Motor neuron (in vitro differentiated cells): Measurements from ENCODE around the gene SAFB. TPM values are rescaled to one million over a fixed set of nuclear protein-coding genes. Genes with fewer than 3 reads are reported as not detected.

Source experiments
- ATAC-seq, 8 experiments: fragments of 200-7000 bp; cut with Tn5 transposase; replicated peaks in 6 of 8; 2 replicates each; pipeline ENCODE4 v1.8.0; 2021; ENCODE audit warnings: mild to moderate bottlenecking in 8 of 8, moderate library complexity in 8 of 8
- H3K27ac ChIP-seq, 2 donors: fragments of 250-450 bp; sonication (Bioruptor Pico); 2 replicates each; pipeline ENCODE4 v1.9.0; 2021; ENCODE audit warnings: antibody characterized with exemption in 2 of 2, mild to moderate bottlenecking in 2 of 2, moderate library complexity in 1 of 2
- H3K4me1 ChIP-seq, 2 donors: fragments of 250-450 bp; sonication (Bioruptor Pico); replicated peaks in 1 of 2; 2 replicates each; pipeline ENCODE4 v1.6.1; 2021; ENCODE audit warnings: antibody characterized with exemption in 2 of 2, mild to moderate bottlenecking in 2 of 2, moderate library complexity in 1 of 2
- H3K4me3 ChIP-seq, 5 donors: fragments of 250-450 bp; sonication (Bioruptor Pico); 2 replicates each; pipeline ENCODE4 v1.9.0; 2021; ENCODE audit warnings: antibody characterized with exemption in 5 of 5, mild to moderate bottlenecking in 5 of 5, moderate library complexity in 4 of 5
- WGBS, 10 experiments: fragments of 450-650 bp; shearing (Covaris generic); methylation state at CpG; one replicate each; pipeline ENCODE4 v1.0.0; 2022; 5-methylcytosine and 5-hydroxymethylcytosine counted together
- in situ Hi-C, 9 experiments: fragments of 400-800 bp; cut with MboI; loops; one replicate each; pipeline ENCODE4 v1.15.0; 2021; ENCODE audit warnings: low sequenced_read_pairs in 9 of 9, low pct_unique_long_range_greater_than_20kb in 2 of 9; ENCODE audit not compliant: unreplicated experiment in 9 of 9
- total RNA-seq, 8 experiments: library from RNA; unstranded; fragments of 300-600 nt; gene quantifications; 2 replicates each; pipeline versions ENCODE4 v1.2.3 to v1.2.4, GENCODE V29; 2022

The SAFB gene
- total RNA-seq, 8 experiments from 2014 or later: 37.2 to 144 (median 73.5) TPM

DNA sequence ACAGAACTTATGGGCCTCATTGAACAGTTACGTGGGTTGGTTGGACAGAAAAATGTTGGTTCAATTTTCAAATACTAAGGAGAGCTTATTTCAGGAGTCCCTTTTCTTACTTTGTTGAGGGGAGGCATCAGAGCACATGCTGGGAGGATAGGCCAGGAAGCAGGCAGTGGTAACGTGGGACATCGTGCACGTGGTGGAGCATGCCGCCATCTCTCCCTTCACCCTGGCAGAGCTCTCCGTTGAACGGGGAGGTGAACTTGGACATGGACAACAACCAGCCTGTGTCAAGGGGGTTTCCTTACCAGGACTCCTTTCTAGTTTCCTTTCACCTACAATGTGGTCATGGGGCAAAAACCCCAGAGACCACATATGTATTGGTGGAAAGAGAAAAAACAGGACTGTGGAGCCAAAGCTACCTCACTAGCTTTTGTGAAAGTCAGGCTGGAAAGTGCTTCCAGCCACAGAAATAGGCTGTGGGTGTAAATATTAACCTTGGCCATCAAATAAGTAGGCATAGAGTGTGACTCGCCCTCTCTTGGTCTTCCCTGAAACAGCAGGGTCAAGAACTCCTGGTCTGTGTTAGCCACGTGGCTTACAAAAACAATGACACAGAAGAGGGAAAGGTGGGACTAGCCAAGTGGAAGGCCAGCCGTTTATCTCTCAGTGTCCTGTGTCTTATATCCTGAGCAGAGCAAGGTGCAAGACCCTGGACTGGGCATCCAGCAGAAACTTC, 43.1 kb downstream of the SAFB start:
- H3K4me3 ChIP-seq: no peak overlapping the region
- 46 to 100% (median 82%) methylated on average over 1 to 10 of the region's 10 CpGs; no CpG with 5 or more reads in 1 of the 10 experiments for WGBS, 10 experiments
- no peaks in the 10 kb centered on the region for H3K4me1 ChIP-seq
- ATAC-seq: peak in 3 of 8 experiments; percentile 16 to 66 (median 49)
- in situ Hi-C loops: no loop called here
- no peak overlapping the region for H3K27ac ChIP-seq

DNA sequence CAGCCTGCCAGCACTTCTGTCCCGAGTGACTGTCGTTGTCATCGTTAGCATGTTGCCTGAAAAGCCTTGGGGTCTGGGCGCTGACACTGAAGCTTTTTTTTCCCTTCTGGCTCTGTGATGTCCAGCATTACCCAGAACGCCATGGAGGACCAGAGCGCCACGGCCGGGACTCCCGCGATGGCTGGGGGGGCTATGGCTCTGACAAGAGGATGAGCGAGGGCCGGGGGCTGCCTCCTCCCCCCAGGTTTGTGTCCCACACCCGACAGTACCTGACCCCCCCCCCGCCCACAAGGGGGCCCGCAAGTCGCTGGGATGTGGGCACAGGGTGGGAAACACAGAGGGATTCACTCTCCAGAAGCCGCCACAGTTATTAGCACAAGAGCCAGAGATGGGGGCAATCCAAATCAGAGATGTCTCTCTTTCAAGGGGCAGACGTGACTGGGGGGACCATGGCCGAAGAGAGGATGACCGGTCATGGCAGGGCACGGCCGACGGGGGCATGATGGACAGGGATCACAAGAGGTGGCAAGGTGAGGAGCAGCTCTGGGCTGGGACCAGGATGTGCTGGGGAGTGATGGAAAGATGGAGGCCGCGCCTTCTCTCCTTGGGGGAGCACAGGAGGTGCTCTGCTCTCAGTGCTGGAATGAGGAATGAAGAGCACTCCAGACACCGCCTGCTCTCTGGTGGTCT, 44.2 kb downstream of the SAFB start:
- in situ Hi-C loops: no loop called here
- 70 to 96% (median 93%) methylated on average over 2 to 5 of the region's 26 CpGs; no CpG with 5 or more reads in 7 of the 10 experiments for WGBS, 10 experiments
- peak in 4 of 8 experiments; percentile 13 to 31 (median 22) for ATAC-seq

DNA sequence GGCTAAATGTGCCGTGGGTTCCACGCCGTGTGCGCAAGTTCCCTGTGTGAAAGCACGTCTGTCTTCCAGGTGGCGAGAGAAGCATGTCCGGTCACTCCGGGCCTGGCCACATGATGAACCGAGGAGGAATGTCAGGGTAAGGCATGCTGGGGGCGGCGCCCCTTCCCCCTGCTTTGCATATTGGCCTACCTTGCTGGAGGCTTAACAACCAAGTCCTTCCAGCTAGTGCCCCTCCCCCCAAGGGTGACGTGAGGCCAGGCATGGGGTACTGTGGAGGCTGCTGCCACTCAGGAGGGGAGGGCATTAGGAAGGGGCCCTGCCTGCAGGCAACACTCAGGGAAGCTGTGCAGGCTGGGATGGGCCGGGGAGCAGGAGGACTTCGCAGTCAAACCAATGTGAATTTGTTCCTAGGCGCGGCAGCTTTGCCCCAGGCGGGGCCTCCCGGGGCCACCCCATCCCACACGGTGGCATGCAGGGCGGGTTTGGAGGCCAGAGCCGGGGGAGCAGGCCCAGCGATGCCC, 44.9 kb downstream of the SAFB start:
- no peak overlapping the region for H3K4me3 ChIP-seq
- in situ Hi-C loops: no loop called here
- no peak overlapping the region for H3K27ac ChIP-seq
- H3K4me1 ChIP-seq: no peaks in the 10 kb centered on the region
- ATAC-seq: peak; percentile 23 to 68 (median 44)
- 57 to 93% (median 83%) methylated on average over 3 to 11 of the region's 22 CpGs; no CpG with 5 or more reads in 4 of the 10 experiments for WGBS, 10 experiments

More for the DNA sequence above, 44.2 kb downstream of the SAFB start:
- Histone ChIP-seq H3K4me3 (no peak overlapping the region), H3K4me1 (no peaks in the 10 kb centered on the region), H3K27ac (no peak overlapping the region)

DNA sequence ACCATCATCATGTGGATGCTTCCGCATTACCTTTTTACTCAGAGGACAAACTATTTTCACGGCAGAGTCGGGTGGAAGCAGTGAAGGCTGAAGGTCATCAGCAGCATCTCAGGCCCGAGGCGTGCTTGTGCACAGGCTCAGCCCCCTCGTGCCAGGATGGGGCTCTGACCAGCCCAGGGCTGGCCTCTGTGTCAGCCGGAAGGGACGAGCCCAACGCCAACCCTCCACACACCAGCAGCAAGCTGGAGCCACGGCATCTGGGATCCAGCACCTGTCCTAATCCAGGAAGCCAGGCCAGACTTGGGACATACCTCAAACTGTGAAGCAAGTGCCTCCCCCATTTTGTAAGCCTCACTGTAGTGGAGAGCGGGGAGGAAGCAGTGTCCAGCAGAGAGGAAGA, 46.3 kb downstream of the SAFB start:
- in situ Hi-C loops: no loop called here
- peak in 2 of 8 experiments; percentile 8 to 15 for ATAC-seq
- Histone ChIP-seq H3K4me1 (no peaks in the 10 kb centered on the region), H3K27ac (no peak overlapping the region), H3K4me3 (no peak overlapping the region)
- 60 to 100% (median 96%) methylated on average over 1 to 6 of the region's 11 CpGs; no CpG with 5 or more reads in 5 of the 10 experiments for WGBS, 10 experiments

DNA sequence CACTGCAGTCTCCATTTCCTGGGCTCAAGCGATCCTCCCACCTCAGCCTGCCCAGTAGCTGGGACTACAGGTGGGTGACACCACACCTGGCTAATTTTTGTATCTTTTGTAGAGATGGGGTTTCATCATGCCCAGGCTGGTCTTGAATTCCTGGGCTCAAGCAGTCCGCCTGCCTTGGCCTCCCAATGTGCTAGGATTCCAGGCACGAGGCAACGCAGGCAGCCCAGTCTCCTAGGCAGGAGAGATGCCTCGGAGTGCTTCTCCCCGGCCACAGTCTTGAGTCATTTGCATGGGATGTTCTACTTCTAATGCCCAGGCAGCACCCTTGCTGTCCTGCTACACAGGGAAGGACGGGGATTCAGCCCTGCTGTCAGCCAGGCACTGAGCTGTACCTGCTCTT, 48.7 kb downstream of the SAFB start:
- 92% methylated on average over 4 of the region's 7 CpGs; no CpG with 5 or more reads in 8 of the 10 experiments for WGBS, 10 experiments
- in situ Hi-C loops: no loop called here
- H3K4me1 ChIP-seq: no peaks in the 10 kb centered on the region

DNA sequence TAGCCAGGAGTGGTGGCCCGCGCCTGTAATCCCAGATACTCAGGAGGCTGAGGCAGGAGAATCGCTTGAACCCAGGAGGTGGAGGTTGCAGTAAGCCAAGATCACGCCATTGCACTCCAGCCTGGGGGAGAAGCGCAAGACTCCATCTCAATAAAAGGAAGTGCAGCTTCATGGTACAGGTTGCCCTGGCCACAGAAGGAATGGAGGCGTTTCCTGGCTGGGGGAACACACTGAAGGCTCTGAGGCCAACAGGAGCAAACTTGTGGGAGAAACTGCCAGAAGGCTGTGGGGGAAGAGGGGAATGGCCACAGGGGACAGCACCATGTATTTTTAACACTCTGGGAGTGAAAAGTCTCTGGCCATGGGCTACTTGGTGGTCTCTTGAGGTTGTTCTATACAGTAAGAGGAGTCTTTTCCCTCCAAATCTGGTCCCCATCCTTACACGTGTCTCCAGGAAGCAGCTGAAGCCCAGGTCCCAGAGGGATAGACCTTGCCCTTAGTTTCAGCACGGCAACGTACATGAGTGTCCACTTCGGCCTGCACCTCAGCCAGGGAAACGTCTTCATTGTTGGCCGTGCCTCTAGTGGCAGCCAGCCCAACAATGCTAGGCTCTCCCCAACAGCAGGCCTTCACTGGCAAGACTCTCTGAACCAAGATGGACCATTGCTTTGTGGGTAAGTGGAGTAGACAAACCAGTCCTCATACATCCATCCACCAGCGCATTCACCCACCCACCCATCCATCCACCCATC, 50.0 kb downstream of the SAFB start:
- Histone ChIP-seq H3K4me3 (no peak overlapping the region), H3K4me1 (no peaks in the 10 kb centered on the region), H3K27ac (no peak overlapping the region)
- in situ Hi-C loops: no loop called here
- WGBS, 10 experiments: 83 to 100% (median 96%) methylated on average over 1 to 7 of the region's 13 CpGs; no CpG with 5 or more reads in 2 of the 10 experiments
- no peak for ATAC-seq

More for the DNA sequence above, 48.7 kb downstream of the SAFB start:
- Histone ChIP-seq H3K27ac (no peak overlapping the region), H3K4me3 (no peak overlapping the region)
- no peak for ATAC-seq

DNA sequence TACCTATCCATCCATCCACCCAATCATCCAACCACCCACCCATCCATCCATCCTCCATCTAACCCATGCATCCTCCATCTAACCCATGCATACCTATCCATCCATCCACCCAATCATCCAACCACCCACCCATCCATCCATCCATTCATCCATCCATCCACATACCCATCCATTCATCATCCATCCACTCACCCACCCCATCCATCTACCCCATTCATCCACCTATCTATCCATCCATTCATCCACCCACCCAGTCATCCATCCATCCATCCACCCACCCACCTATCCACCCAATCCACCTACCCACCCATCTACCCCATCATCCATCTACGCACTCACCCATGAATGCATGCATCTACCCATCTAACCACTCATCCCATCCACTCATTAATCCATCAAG, 50.9 kb downstream of the SAFB start:
- WGBS, 10 experiments: 100% methylated on average over 1 of the region's 1 CpG; no CpG with 5 or more reads in 9 of the 10 experiments
- ATAC-seq: no peak
- H3K4me1 ChIP-seq: no peaks in the 10 kb centered on the region
- H3K27ac ChIP-seq: no peak overlapping the region
- in situ Hi-C loops: no loop called here
- H3K4me3 ChIP-seq: no peak overlapping the region

DNA sequence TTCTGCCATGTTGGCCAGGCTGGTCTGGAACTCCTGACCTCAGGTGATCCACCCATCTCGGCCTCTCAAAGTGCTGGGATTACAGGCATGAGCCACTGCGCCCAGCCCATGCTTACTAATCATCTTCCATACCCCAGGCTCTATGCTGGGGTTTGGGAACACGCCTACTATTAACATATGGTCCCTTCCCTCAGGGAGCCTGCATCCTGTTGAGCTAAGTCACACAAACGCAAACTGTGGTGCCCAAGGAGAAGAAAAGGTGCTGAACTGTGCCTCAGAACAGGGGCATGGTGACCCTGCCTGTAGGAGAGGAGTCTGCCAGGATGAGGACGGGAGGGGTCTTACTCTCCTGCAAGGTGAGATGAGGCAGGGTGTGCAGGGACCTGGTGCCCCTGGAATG, 51.8 kb downstream of the SAFB start:
- no peak overlapping the region for H3K27ac ChIP-seq
- in situ Hi-C loops: no loop called here
- WGBS, 10 experiments: 0 to 100% (median 84%) methylated on average over 1 to 4 of the region's 5 CpGs; no CpG with 5 or more reads in 2 of the 10 experiments
- peak in 3 of 8 experiments; percentile 92 to 93 (median 92) for ATAC-seq
- no peak overlapping the region for H3K4me3 ChIP-seq
- H3K4me1 ChIP-seq: peaks cover 3 to 6% of the 10 kb centered on the region in 2 donors

DNA sequence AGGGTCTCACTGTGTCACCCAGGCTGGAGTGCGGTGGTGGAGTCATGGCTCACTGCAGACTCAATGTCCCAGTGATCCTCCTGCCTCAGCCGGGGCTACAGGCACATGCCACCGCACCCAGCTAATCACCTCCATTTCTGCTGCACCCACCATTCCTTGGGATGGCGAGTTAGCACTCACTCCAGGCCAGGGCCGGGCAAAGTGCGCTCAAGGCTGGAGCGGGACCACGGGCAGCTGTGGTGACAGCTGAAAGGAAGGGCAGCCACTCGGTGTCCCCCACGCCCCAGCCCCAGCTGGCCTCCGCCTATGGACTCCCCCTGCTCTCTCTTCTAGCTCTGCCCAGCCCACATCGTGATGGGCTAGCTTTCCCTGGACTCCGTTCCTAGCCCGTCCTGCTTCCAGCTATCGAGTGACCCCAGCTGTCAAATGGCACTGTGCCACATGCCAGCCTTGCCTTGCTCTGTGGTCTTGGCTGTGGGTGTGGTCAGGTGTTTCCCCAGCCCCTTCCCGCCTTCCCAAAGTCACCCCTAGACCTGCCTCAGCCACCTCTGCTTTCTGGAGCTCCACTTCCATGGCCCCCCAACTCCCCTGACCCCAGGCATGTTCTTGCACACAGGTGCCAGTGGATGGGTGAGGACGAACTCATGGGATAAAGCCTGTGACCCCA, 53.4 kb downstream of the SAFB start:
- peaks cover 3 to 6% of the 10 kb centered on the region in 2 donors for H3K4me1 ChIP-seq
- WGBS, 10 experiments: 82 to 100% (median 100%) methylated on average over 1 to 6 of the region's 17 CpGs; no CpG with 5 or more reads in 7 of the 10 experiments
- no peak for ATAC-seq
- no peak overlapping the region for H3K4me3 ChIP-seq
- no peak overlapping the region for H3K27ac ChIP-seq
- in situ Hi-C loops: no loop called here

DNA sequence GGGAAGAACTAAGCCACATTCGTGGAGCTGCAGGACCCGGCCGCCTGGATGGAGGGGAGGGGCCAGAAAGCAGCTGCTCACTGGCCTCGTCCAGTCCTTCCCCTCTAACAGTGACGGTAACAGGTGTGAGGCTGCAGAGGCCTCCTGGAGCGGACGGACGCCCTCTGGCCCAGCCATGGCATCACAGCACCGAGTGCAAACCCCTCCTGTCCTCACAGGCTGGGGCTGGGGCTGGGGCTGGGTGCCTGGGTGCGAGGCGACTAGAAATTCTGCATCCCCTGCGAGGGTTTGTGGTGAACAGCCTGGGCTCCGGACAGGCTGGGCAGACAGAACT, 53.9 kb downstream of the SAFB start:
- Histone ChIP-seq H3K27ac (no peak overlapping the region), H3K4me1 (peaks cover 4 to 10% of the 10 kb centered on the region in 2 donors), H3K4me3 (no peak overlapping the region)
- WGBS, 10 experiments: 56 to 100% methylated on average over 1 to 3 of the region's 13 CpGs; no CpG with 5 or more reads in 8 of the 10 experiments
- in situ Hi-C loops: no loop called here
- no peak for ATAC-seq

DNA sequence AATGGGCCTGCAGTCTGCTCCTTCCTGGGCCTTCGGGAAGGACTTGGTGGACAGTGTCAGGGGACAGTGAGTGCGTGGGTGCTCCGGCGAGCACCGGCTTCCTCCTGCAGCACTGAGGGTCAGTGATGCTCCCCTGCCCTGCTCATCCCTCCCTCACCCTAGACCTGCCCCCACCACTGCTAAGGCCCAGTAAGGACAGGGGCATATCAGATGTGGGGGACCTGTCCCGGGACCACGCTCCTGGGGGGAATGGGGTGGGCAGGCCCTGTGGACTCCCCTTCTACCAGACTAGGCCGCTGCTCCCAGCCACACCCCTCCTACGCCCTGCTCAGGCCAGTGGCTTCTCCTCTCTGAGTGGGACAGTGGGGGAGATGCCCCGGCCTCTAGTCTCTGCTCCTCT, 54.3 kb downstream of the SAFB start:
- no peak for ATAC-seq
- no CpG with 5 or more reads among the region's 10 CpGs for WGBS, 10 experiments
- H3K27ac ChIP-seq: no peak overlapping the region
- no peak overlapping the region for H3K4me3 ChIP-seq
- H3K4me1 ChIP-seq: peaks cover 8 to 14% of the 10 kb centered on the region in 2 donors
- in situ Hi-C loops: no loop called here

DNA sequence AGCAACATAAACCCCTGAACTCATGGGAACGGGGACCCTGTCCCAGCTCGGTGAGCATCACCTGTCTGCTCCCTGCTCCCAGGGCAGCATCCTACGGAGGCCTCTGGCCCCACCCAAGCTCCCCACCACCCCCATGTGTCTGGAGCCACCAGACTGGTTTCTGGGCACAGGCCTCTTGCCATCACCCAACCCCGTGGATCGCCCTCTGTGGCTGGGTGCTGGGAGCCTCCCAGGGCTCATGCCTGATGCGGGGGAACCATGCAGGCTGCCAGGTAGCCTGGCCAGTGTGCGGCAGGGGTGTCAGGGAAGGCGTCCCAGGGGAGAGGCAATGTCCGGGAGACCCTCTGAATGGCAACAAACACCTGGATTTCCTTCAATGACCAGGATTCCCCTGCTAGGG, 54.7 kb downstream of the SAFB start:
- WGBS, 10 experiments: 80 to 94% (median 90%) methylated on average over 2 to 6 of the region's 9 CpGs; no CpG with 5 or more reads in 7 of the 10 experiments
- ATAC-seq: no peak
- H3K4me1 ChIP-seq: peaks cover 8 to 14% of the 10 kb centered on the region in 2 donors
- no peak overlapping the region for H3K27ac ChIP-seq
- H3K4me3 ChIP-seq: no peak overlapping the region
- in situ Hi-C loops: no loop called here
